Pericardium fibroblast (primary cell): ENCODE measurements around the gene TFCP2. TPM values are rescaled to one million over a fixed set of nuclear protein-coding genes. Genes with fewer than 3 reads are reported as not detected.

Source experiments
- total RNA-seq: library from RNA; depleted of rRNA; stranded (reverse); fragments of >200 nt; gene quantifications from 2 replicates; pipeline ENCODE4 v1.2.3, GENCODE V29; 2015

The TFCP2 gene
- 8.4 and 8.6 TPM in 2 replicates for total RNA-seq

GRCh38 chr12:51172515-51173431 lies at the start of gene TFCP2:
TFCP2 (minus strand) TSS chr12:51173135; CDS start chr12:51172422, 713 bp downstream.

GRCh38 chr12:51217968-51218606 lies 45.2 kb upstream of the TFCP2 start, which contains the start of gene POU6F1:
POU6F1 (minus strand) TSS chr12:51218062; CDS start chr12:51206836, 11,226 bp downstream.

GRCh38 chr12:51083126-51083833 lies 89.7 kb downstream of the TFCP2 start, which contains the start of gene CSRNP2:
CSRNP2 (minus strand) TSS chr12:51083596; CDS start chr12:51076561, 7,035 bp downstream.

GRCh38 chr12:51047655-51048540 lies 125.0 kb downstream of the TFCP2 start, which contains the start of gene LETMD1:
LETMD1 (plus strand) TSS chr12:51048327; CDS start chr12:51048357, 30 bp downstream.

Other genes with a start within 250 kb of the TFCP2 start
- gene HIGD1C, start 220.6 kb downstream of the TFCP2 start, total RNA-seq = not detected in 2 replicates
- gene SLC11A2, start 146.8 kb downstream of the TFCP2 start, total RNA-seq = 14.4 and 19.3 TPM in 2 replicates
- 43.2 and 46.1 TPM in 2 replicates for gene LETMD1, start 124.8 kb downstream of the TFCP2 start, total RNA-seq
- gene CSRNP2, start 89.5 kb downstream of the TFCP2 start, total RNA-seq = 16.3 and 18.4 TPM in 2 replicates
- gene POU6F1, start 44.9 kb upstream of the TFCP2 start, total RNA-seq = 1.6 and 2.2 TPM in 2 replicates
- 155 and 192 TPM in 2 replicates for gene DAZAP2, start 65.7 kb upstream of the TFCP2 start, total RNA-seq
- 13.7 and 22.2 TPM in 2 replicates for gene SMAGP, start 97.3 kb upstream of the TFCP2 start, total RNA-seq
- not detected in 2 replicates for gene BIN2, start 151.0 kb upstream of the TFCP2 start, total RNA-seq
- gene CELA1, start 173.5 kb upstream of the TFCP2 start, total RNA-seq = not detected in 2 replicates
- gene GALNT6, start 218.3 kb upstream of the TFCP2 start, total RNA-seq = 0.34 and 0.58 TPM in 2 replicates